ENCODE results near the gene NHEJ1. TPM values are rescaled to one million over a fixed set of nuclear protein-coding genes. Genes with fewer than 3 reads are reported as not detected.
A peak's percentile ranks its signal among the peaks of the same experiment; 100 is the strongest.

The NHEJ1 gene
- total RNA-seq, 1 experiment from 2014 or later = 11.5 TPM

DNA sequence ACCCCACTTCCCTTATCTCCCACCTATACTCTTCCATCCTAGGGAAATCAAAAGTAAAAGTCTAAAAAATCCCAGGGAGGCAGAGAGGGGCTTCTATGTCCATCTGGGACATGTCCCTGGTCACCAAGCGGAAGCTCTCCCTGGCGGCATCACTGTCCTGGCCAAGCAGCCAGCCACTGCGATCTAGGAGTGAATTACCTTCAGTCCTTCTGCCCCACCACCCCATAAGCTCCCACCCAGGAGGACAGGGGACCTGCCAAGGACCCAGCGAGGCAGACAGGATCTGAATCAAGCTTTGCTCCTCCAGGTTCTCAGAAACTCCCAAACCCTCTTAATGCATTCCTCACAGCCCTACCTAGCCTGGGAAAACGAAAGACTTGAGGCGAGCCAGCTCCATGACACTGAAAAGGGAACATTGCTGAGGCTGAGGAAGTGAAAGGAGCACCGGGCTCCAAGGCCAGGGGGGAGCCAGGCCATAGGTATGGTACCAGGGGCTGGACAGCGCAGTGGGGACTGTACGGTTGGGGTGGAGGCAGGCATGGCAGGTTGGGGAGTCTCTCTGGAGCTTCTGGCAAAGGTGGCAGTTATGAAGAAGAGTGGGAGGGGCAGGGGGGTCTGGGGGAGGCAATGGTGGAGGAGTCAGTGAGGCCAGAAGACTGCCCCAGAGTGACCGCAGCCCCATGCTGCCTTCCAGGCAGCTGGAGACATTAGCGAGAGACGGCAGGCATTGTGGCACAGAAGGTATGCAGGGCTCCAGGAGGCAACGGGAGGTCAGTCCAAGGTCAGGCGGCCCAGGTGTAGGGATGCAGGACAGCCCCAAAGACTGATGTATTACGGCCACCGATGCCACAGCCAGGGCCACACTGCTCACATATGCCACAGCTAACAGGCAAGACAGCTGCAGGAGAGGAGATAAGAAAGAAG lies 11.9 kb upstream of the NHEJ1 start:
- intact Hi-C loops (cut with micrococcal nuclease) = no loop called here
- H3K4me3 Mint-ChIP-seq (ENCODE audit: unreplicated experiment) = no peak overlapping the region
- CTCF ChIA-PET = interaction anchor here (0.6 to 9.3 kb wide), 20 partner anchors 8 to 429 kb away, joined by 3 to 82 read pairs (median 4); partner anchors contain the start of genes GLB1L, NHEJ1 and STK16
- H3K27me3 Mint-ChIP-seq (ENCODE audit: insufficient read depth, unreplicated experiment) = no peaks in the 10 kb centered on the region
- H3K27ac Mint-ChIP-seq (ENCODE audit: low read depth, unreplicated experiment) = no peak overlapping the region
- no peaks in the 10 kb centered on the region for H3K9me3 Mint-ChIP-seq (ENCODE audit: unreplicated experiment)
- POLR2A ChIA-PET = interaction anchor here (1.4 to 2.2 kb wide), 2 partner anchors 45 to 57 kb away, joined by 3 to 11 read pairs; partner anchors contain the start of genes ANKZF1 and ATG9A
- peaks cover 33% of the 10 kb centered on the region for H3K36me3 Mint-ChIP-seq (ENCODE audit: insufficient read depth, unreplicated experiment)
- peaks cover 8% of the 10 kb centered on the region for H3K4me1 Mint-ChIP-seq (ENCODE audit: insufficient read depth, unreplicated experiment)
- TF ChIP-seq, protein P1, sequence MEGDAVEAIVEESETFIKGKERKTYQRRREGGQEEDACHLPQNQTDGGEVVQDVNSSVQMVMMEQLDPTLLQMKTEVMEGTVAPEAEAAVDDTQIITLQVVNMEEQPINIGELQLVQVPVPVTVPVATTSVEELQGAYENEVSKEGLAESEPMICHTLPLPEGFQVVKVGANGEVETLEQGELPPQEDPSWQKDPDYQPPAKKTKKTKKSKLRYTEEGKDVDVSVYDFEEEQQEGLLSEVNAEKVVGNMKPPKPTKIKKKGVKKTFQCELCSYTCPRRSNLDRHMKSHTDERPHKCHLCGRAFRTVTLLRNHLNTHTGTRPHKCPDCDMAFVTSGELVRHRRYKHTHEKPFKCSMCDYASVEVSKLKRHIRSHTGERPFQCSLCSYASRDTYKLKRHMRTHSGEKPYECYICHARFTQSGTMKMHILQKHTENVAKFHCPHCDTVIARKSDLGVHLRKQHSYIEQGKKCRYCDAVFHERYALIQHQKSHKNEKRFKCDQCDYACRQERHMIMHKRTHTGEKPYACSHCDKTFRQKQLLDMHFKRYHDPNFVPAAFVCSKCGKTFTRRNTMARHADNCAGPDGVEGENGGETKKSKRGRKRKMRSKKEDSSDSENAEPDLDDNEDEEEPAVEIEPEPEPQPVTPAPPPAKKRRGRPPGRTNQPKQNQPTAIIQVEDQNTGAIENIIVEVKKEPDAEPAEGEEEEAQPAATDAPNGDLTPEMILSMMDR (IDR thresholded peaks at IDR 0.05; ENCODE audit: unreplicated experiment) = no peak
- BruUV-seq (replicated peaks) = no TSS peak
- DNase-seq (ENCODE audit: unreplicated experiment) = no peak

DNA sequence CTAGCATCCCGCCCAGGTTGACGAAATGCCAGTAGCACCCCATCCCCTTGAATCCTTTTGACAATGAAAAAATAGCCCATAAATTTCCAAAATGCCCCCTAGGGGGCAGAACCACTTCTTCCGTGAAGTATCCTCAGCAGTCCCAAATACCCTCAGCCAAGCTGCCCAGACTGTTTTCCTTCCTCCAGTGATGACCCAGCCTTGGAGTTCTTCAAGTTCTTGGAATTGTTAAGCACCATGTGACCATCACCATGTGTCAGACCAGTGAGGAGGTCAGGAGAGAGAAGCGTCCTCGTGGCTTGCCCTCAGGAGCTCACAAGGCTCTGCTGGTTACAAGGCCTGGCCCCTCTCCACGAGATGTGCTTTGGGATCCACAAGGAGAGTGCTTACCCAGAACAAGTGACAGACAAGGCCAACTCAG lies 10.6 kb upstream of the NHEJ1 start:
- Mint-ChIP-seq H3K36me3 (ENCODE audit: insufficient read depth, unreplicated experiment) (peaks cover 28% of the 10 kb centered on the region), H3K27ac (ENCODE audit: low read depth, unreplicated experiment) (no peak overlapping the region), H3K4me1 (ENCODE audit: insufficient read depth, unreplicated experiment) (peaks cover 8% of the 10 kb centered on the region), H3K9me3 (ENCODE audit: unreplicated experiment) (no peaks in the 10 kb centered on the region), H3K4me3 (ENCODE audit: unreplicated experiment) (no peak overlapping the region), H3K27me3 (ENCODE audit: insufficient read depth, unreplicated experiment) (no peaks in the 10 kb centered on the region)
- no TSS peak for BruUV-seq (replicated peaks)
- intact Hi-C loops (cut with micrococcal nuclease) = loop anchor here (1.0 to 2.0 kb wide), 2 partner anchors 124 to 127 kb away; no protein-coding TSS in a partner anchor
- ChIA-PET CTCF (interaction anchor here (0.5 to 9.3 kb wide), 17 partner anchors 11 to 359 kb away, joined by 3 to 82 read pairs (median 5); partner anchors contain the start of genes DNAJB2, GLB1L, NHEJ1 and STK16), POLR2A (interaction anchor here (0.7 to 2.2 kb wide), 7 partner anchors 12 to 216 kb away, joined by 3 to 11 read pairs (median 3); partner anchors contain the start of genes ANKZF1, ATG9A and TUBA4B)
- TF ChIP-seq, protein P1 (IDR thresholded peaks at IDR 0.05; ENCODE audit: unreplicated experiment) = peak; percentile 59
- peak; percentile 57 for DNase-seq (ENCODE audit: unreplicated experiment)

DNA sequence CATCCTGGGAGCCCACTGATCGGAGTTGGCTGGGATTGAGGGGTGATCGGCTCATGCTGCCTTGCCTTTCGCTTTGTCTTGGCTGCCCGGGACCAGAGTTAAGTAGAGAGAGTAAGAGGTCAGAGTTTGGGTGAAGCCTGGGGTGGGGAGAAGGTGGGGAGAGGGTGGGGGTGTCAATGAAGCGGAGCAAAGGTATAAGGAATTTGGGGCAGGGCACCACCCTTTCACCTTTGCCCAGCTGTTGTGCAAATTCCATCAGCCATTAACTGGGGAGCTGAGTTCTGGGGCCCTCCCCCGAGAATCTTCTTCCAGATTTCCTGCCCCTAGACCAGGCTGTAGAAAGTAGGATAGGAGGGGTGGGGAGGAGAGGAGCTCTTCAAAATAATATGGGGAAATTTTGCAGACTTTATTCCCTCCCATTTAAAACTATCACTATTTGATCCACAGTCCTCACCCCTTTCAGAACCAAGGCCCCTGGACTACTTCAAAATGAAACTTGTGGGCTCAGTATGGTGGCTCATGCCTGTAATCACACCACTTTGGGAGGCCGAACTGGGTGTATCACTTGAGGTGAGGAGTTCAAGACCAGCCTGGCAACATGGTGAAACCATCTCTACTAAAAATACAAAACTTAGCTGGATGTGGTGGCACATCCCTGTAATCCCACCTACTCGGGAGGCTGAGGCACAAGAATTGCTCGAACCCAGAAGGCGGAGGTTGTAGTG lies 9.5 kb upstream of the NHEJ1 start, which contains the start of gene SLC23A3:
Gene SLC23A3, minus strand, starts transcription at position 100 of the 725 bp plus-strand sequence. Its CDS starts 45 bp downstream, at position 55.
- CTCF ChIA-PET = interaction anchor here (0.6 to 9.3 kb wide), 12 partner anchors 11 to 754 kb away, joined by 3 to 82 read pairs (median 7); partner anchors contain the start of genes GLB1L, NHEJ1 and STK16
- no TSS peak for BruUV-seq (replicated peaks)
- Mint-ChIP-seq H3K9me3 (ENCODE audit: unreplicated experiment) (no peaks in the 10 kb centered on the region), H3K27ac (ENCODE audit: low read depth, unreplicated experiment) (no peak within 1 kb of the TSS), H3K4me3 (ENCODE audit: unreplicated experiment) (no peak within 1 kb of the TSS), H3K4me1 (ENCODE audit: insufficient read depth, unreplicated experiment) (peaks cover 8% of the 10 kb centered on the region), H3K27me3 (ENCODE audit: insufficient read depth, unreplicated experiment) (no peaks in the 10 kb centered on the region), H3K36me3 (ENCODE audit: insufficient read depth, unreplicated experiment) (peaks cover 25% of the 10 kb centered on the region)
- POLR2A ChIA-PET = interaction anchor here (1.1 kb wide), 2 partner anchors 10 to 125 kb away, joined by 3 read pairs; no protein-coding TSS in a partner anchor
- TF ChIP-seq, protein P1 (IDR thresholded peaks at IDR 0.05; ENCODE audit: unreplicated experiment) = no peak
- intact Hi-C loops (cut with micrococcal nuclease) = loop anchor here (2.0 kb wide), 1 partner anchor 125 kb away; no protein-coding TSS in a partner anchor
- no peak for DNase-seq (ENCODE audit: unreplicated experiment)
